Embryonic facial prominence (tissue), 1 donor: Measurements from ENCODE around the gene SLC38A3.
"Not testable (repeated sequence)": the region's sequence is repeated elsewhere in the genome, so short reads cannot be mapped to it uniquely, and the experiment has no call there.

Source experiments
- DNase-seq: peaks from one replicate; pipeline ENCODE4 v3.0.0-alpha.2; 2016; ENCODE audit errors: extremely low spot score

Gene SLC38A3

GRCh38 chr3:50210510-50211367 lies 5.7 kb downstream of the SLC38A3 start:
- DNase-seq, result no peak

- not testable (repeated sequence) for DNase-seq
Measured at GRCh38 chr3:50211368-50211717, 6.3 kb downstream of the SLC38A3 start.

GRCh38 chr3:50211930-50212329 lies 6.9 kb downstream of the SLC38A3 start:
- no peak for DNase-seq

GRCh38 chr3:50212502-50212901 lies 7.4 kb downstream of the SLC38A3 start:
- DNase-seq, result no peak

GRCh38 chr3:50212971-50213370 lies 7.9 kb downstream of the SLC38A3 start:
- DNase-seq, result no peak

- no peak for DNase-seq
Measured at GRCh38 chr3:50213373-50213772, 8.3 kb downstream of the SLC38A3 start.

GRCh38 chr3:50214824-50215223 lies 9.8 kb downstream of the SLC38A3 start:
- DNase-seq, result no peak

GRCh38 chr3:50215529-50215928 lies 10.5 kb downstream of the SLC38A3 start:
- DNase-seq, result no peak

- DNase-seq, result no peak
Measured at GRCh38 chr3:50217681-50218080, 12.6 kb downstream of the SLC38A3 start.

GRCh38 chr3:50218448-50218847 lies 13.4 kb downstream of the SLC38A3 start:
- no peak for DNase-seq

- DNase-seq, result no peak
Measured at GRCh38 chr3:50219285-50219684, 14.2 kb downstream of the SLC38A3 start.

GRCh38 chr3:50220109-50220508 lies 15.0 kb downstream of the SLC38A3 start:
- no peak for DNase-seq

- no peak for DNase-seq
Measured at GRCh38 chr3:50221051-50221410, 16.0 kb downstream of the SLC38A3 start.

- no peak for DNase-seq
Measured at GRCh38 chr3:50221411-50222168, 16.5 kb downstream of the SLC38A3 start.

GRCh38 chr3:50222169-50222528 lies 17.1 kb downstream of the SLC38A3 start:
- no peak for DNase-seq

- DNase-seq, result no peak
Measured at GRCh38 chr3:50224639-50225038, 19.6 kb downstream of the SLC38A3 start.

- DNase-seq, result no peak
Measured at GRCh38 chr3:50226888-50227389, 21.9 kb downstream of the SLC38A3 start.

GRCh38 chr3:50227390-50228183 lies 22.5 kb downstream of the SLC38A3 start:
- DNase-seq, result peak; percentile 91

GRCh38 chr3:50228184-50228763 lies 23.2 kb downstream of the SLC38A3 start:
- not testable (repeated sequence) for DNase-seq

- no peak for DNase-seq
Measured at GRCh38 chr3:50229490-50229889, 24.4 kb downstream of the SLC38A3 start.

GRCh38 chr3:50230104-50230793 lies 25.2 kb downstream of the SLC38A3 start:
- DNase-seq, result no peak
